B cell (primary cell): ENCODE results near the gene CCDC116. TPM values are rescaled to one million over a fixed set of nuclear protein-coding genes. Genes with fewer than 3 reads are reported as not detected.

Experiments
- ATAC-seq: fragments of 200-7000 bp; cut with Tn5 transposase; one replicate; pipeline ENCODE4 v1.10.0; 2021; ENCODE audit warnings: low read depth, mild to moderate bottlenecking, moderate number of reproducible peaks, moderate library complexity
- CTCF ChIA-PET: fragments of 350-600 bp; sonication (Branson Sonifier 250); formaldehyde crosslinking; loops from one replicate; lab custom pipeline; 2021; ENCODE audit warnings: antibody characterized with exemption, inconsistent platforms; lab: Charles Lee
- POLR2A ChIA-PET: fragments of 350-600 bp; sonication (Branson Sonifier 250); formaldehyde crosslinking; loops from one replicate; lab custom pipeline; 2021; ENCODE audit warnings: antibody characterized with exemption; lab: Charles Lee
- DNase-seq: peaks from one replicate; pipeline ENCODE4 v3.0.0; 2013
- H2AFZ ChIP-seq: 2 replicates; pipeline ENCODE4 v1.6.1; 2012; ENCODE audit warnings: mild to moderate bottlenecking, low read depth, low read length; ENCODE audit not compliant: insufficient read depth, poor library complexity, severe bottlenecking
- H3K27ac ChIP-seq, 2 donors: 1 replicate in 1 of 2; 2 replicates in 1 of 2; pipeline ENCODE4 v1.5.1; 2012 to 2013; ENCODE audit warnings: low read length in 2 of 2, mild to moderate bottlenecking in 2 of 2, moderate library complexity in 1 of 2
- H3K27me3 ChIP-seq, 4 experiments: fragments of 200-600 bp in 1 of 4; sonication (generic) in 1 of 4; replicated peaks in 1 of 4; 1 replicate in 2 of 4; 2 replicates in 2 of 4; pipeline versions ENCODE4 v1.6.1 to v1.7.0; 2013 to 2016; ENCODE audit warnings: low read length in 3 of 4, mild to moderate bottlenecking in 2 of 4, mixed read lengths in 1 of 4, moderate library complexity in 1 of 4; ENCODE audit not compliant: insufficient read depth in 4 of 4, control insufficient read depth in 3 of 4; ENCODE audit errors: control extremely low read depth in 1 of 4
- H3K36me3 ChIP-seq, 2 experiments: replicated peaks in 1 of 2; 1 replicate in 1 of 2; 2 replicates in 1 of 2; pipeline versions ENCODE4 v1.6.1 to v1.7.1; 2013; ENCODE audit warnings: low read length in 1 of 2; ENCODE audit not compliant: insufficient read depth in 2 of 2, control insufficient read depth in 1 of 2; ENCODE audit errors: control extremely low read depth in 1 of 2, extremely low read depth in 1 of 2
- H3K4me1 ChIP-seq, 2 donors: fragments of 200-600 bp in 1 of 2; sonication (generic) in 1 of 2; 1 replicate in 1 of 2; 2 replicates in 1 of 2; pipeline versions ENCODE4 v1.5.1 to v1.6.1; 2013 to 2017; ENCODE audit warnings: low read length in 2 of 2; ENCODE audit not compliant: control insufficient read depth in 2 of 2, insufficient read depth in 2 of 2
- H3K4me2 ChIP-seq: replicated peaks from 2 replicates; pipeline ENCODE3; 2012; ENCODE audit warnings: mild to moderate bottlenecking, low read depth, low read length; ENCODE audit not compliant: poor library complexity, severe bottlenecking
- H3K4me3 ChIP-seq, 5 experiments: fragments of 200-600 bp in 1 of 5; sonication (generic) in 1 of 5; 1 replicate in 3 of 5; 2 replicates in 2 of 5; pipeline versions ENCODE4 v1.5.1 to v1.7.0; 2011 to 2016; ENCODE audit warnings: low read length in 4 of 5, mild to moderate bottlenecking in 4 of 5, low read depth in 2 of 5, control low read depth in 1 of 5, moderate library complexity in 1 of 5; ENCODE audit not compliant: insufficient read depth in 1 of 5; ENCODE audit errors: control extremely low read depth in 1 of 5, extremely low read depth in 1 of 5
- H3K79me2 ChIP-seq: fragments of 200-600 bp; sonication (generic); one replicate; pipeline ENCODE4 v1.6.0; 2016; ENCODE audit warnings: low read length; ENCODE audit not compliant: control insufficient read depth, insufficient read depth
- H3K9ac ChIP-seq: fragments of 200-600 bp; sonication (generic); 2 replicates; pipeline ENCODE4 v1.6.1; 2017; ENCODE audit warnings: mild to moderate bottlenecking, low read length, moderate library complexity
- H3K9me3 ChIP-seq, 3 donors: one replicate each; pipeline versions ENCODE4 v1.6.1 to v1.7.1; 2013; ENCODE audit warnings: low read length in 2 of 3; ENCODE audit not compliant: control insufficient read depth in 2 of 3, insufficient read depth in 1 of 3; ENCODE audit errors: control extremely low read depth in 1 of 3
- H4K20me1 ChIP-seq: 2 replicates; pipeline ENCODE4 v1.6.0; 2012; ENCODE audit warnings: mild to moderate bottlenecking, low read length; ENCODE audit not compliant: insufficient read depth, control insufficient read depth, poor library complexity, severe bottlenecking
- H3K27ac Mint-ChIP-seq: one replicate; pipeline ENCODE4 v1.8.0; 2021; ENCODE audit warnings: mixed read lengths
- H3K27me3 Mint-ChIP-seq: one replicate; pipeline ENCODE4 v1.8.0; 2021; ENCODE audit warnings: mixed read lengths
- H3K4me1 Mint-ChIP-seq: one replicate; pipeline ENCODE4 v1.8.0; 2021; ENCODE audit warnings: mixed read lengths
- H3K4me3 Mint-ChIP-seq: one replicate; pipeline ENCODE4 v1.8.0; 2021; ENCODE audit warnings: mixed read lengths
- H3K9me3 Mint-ChIP-seq: one replicate; pipeline ENCODE4 v1.8.0; 2022; ENCODE audit warnings: mixed read lengths; ENCODE audit not compliant: insufficient read depth
- EZH2 ChIP-seq: IDR thresholded peaks from 2 replicates; pipeline ENCODE4 v1.6.1; 2012; ENCODE audit warnings: borderline replicate concordance, low read depth, mild to moderate bottlenecking, moderate library complexity, low read length; ENCODE audit not compliant: insufficient read depth, poor library complexity, severe bottlenecking
- WGBS: methylation state at CpG from one replicate; pipeline ENCODE4 v1.1.5; 2013; ENCODE audit warnings: missing lambda C conversion rate; ENCODE audit not compliant: insufficient coverage; 5-methylcytosine and 5-hydroxymethylcytosine counted together
- intact Hi-C: fragments of 100-400 bp; cut with micrococcal nuclease; formaldehyde crosslinking; loops from one replicate; pipeline ENCODE4 v1.10.0; 2022
- polyA plus RNA-seq: library from polyadenylated mRNA; depleted of rRNA; stranded (reverse); fragments of >200 nt; gene quantifications from 2 replicates; pipeline ENCODE4 v1.2.3, GENCODE V29; 2012
- small RNA-seq: library from RNA; depleted of rRNA; stranded (forward); fragments of <200 nt; gene quantifications from one replicate; pipeline ENCODE3, GENCODE V24; 2012; ENCODE audit warnings: low replicate concordance, low read depth; ENCODE audit not compliant: insufficient read length
- total RNA-seq, 2 donors: library from RNA; stranded (reverse); fragments of 120-200 nt in 1 of 2; gene quantifications; 1 replicate in 1 of 2; 2 replicates in 1 of 2; pipeline versions ENCODE4 v1.2.3 to v1.2.4, GENCODE V29; 2013 to 2022
- TF ChIP-seq, protein P1 (sequence below): fragments of 200-600 bp; IDR thresholded peaks from one replicate; pipeline ENCODE4 v1.8.0; 2022; ENCODE audit warnings: antibody characterized with exemption, mild to moderate bottlenecking

CCDC116 gene
- total and polyA plus RNA-seq, 2 donors (not counting 1 experiment from before 2014, with no cell fraction given): 0.52 to 0.55 TPM

DNA sequence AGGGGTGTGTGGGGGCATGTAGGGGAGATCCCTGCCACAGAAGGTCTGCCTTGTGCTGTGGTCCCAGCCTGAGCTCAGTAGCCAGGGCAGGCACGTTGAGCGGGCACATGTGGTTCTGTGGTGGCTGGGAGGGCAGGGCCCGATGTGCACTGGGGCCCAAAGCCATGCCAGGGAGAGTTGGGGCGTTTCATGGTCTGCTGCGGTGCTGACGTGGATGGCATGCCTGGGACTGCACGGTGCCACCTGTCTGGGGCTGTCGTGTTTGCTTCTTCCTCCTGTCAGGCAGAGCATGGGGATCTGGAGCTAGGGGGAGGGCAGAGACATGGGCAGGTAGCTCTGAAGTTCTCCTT is 52.6 kb downstream of the CCDC116 start:
- Histone ChIP-seq H3K9me3 (no peaks in the 10 kb centered on the region), H3K27ac (no peak overlapping the region), H3K4me1 (peaks cover 0 to 7% of the 10 kb centered on the region in 2 donors), H2AFZ (no peak overlapping the region), H3K9ac (no peak overlapping the region), H3K79me2 (peaks cover 2% of the 10 kb centered on the region), H3K27me3 (no peaks in the 10 kb centered on the region), H3K4me3 (no peak overlapping the region), H3K4me2 (no peak overlapping the region), H4K20me1 (peaks cover 5% of the 10 kb centered on the region), H3K36me3 (peaks cover 0 to 75% of the 10 kb centered on the region in 2 experiments)
- ATAC-seq (no peak), DNase-seq (no peak)
- ChIA-PET POLR2A (no interaction called here), CTCF (interaction anchor here (0.6 kb wide), 1 partner anchor 1308 kb away, joined by 3 read pairs; no protein-coding TSS in a partner anchor)
- Mint-ChIP-seq H3K4me1 (peaks cover 9% of the 10 kb centered on the region), H3K27me3 (no peaks in the 10 kb centered on the region), H3K9me3 (no peaks in the 10 kb centered on the region), H3K27ac (no peak overlapping the region), H3K4me3 (no peak overlapping the region)
- WGBS: 97% methylated on average over 7 of the region's 8 CpGs
- intact Hi-C loops: no loop called here
- TF ChIP-seq EZH2: no peak
- TF ChIP-seq, protein P1, sequence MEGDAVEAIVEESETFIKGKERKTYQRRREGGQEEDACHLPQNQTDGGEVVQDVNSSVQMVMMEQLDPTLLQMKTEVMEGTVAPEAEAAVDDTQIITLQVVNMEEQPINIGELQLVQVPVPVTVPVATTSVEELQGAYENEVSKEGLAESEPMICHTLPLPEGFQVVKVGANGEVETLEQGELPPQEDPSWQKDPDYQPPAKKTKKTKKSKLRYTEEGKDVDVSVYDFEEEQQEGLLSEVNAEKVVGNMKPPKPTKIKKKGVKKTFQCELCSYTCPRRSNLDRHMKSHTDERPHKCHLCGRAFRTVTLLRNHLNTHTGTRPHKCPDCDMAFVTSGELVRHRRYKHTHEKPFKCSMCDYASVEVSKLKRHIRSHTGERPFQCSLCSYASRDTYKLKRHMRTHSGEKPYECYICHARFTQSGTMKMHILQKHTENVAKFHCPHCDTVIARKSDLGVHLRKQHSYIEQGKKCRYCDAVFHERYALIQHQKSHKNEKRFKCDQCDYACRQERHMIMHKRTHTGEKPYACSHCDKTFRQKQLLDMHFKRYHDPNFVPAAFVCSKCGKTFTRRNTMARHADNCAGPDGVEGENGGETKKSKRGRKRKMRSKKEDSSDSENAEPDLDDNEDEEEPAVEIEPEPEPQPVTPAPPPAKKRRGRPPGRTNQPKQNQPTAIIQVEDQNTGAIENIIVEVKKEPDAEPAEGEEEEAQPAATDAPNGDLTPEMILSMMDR: no peak

GRCh38 chr22:21686193-21686608 is 53.6 kb downstream of the CCDC116 start:
- no peak overlapping the region for H3K9ac ChIP-seq
- WGBS: 99% methylated on average over 8 of the region's 8 CpGs
- no peaks in the 10 kb centered on the region for H3K9me3 Mint-ChIP-seq
- ATAC-seq (no peak), DNase-seq (no peak)
- no peak overlapping the region for H2AFZ ChIP-seq
- peaks cover 0 to 75% of the 10 kb centered on the region in 2 experiments for H3K36me3 ChIP-seq
- H3K4me1 Mint-ChIP-seq: peaks cover 13% of the 10 kb centered on the region
- no peak overlapping the region for H3K4me3 Mint-ChIP-seq
- peaks cover 5% of the 10 kb centered on the region for H4K20me1 ChIP-seq
- CTCF ChIA-PET: no interaction called here
- no peak overlapping the region for H3K4me2 ChIP-seq
- POLR2A ChIA-PET: no interaction called here
- H3K27me3 Mint-ChIP-seq: no peaks in the 10 kb centered on the region
- H3K27me3 ChIP-seq: no peaks in the 10 kb centered on the region
- intact Hi-C loops: no loop called here
- no peaks in the 10 kb centered on the region for H3K9me3 ChIP-seq
- H3K27ac Mint-ChIP-seq: no peak overlapping the region
- no peak overlapping the region for H3K27ac ChIP-seq
- no peak overlapping the region for H3K4me3 ChIP-seq
- no peaks in the 10 kb centered on the region for H3K79me2 ChIP-seq
- H3K4me1 ChIP-seq: peaks cover 0 to 7% of the 10 kb centered on the region in 2 donors
- no peak for TF ChIP-seq EZH2
- TF ChIP-seq, protein P1: no peak

Small RNA genes lying within 50 kb of the gene (small RNA-seq; reads per million reads assigned to genes)
- gene MIR301B: not detected

Other genes starting within 250 kb of the CCDC116 start
- gene RIMBP3B, start 249.0 kb upstream of the CCDC116 start, total RNA-seq: 0.49 and 1.6 TPM in 2 replicates
- not detected in 2 replicates for gene RIMBP3B, start 249.0 kb upstream of the CCDC116 start, polyA plus RNA-seq
- gene HIC2, start 215.4 kb upstream of the CCDC116 start, total RNA-seq: 8.1 and 8.4 TPM in 2 replicates
- gene HIC2, start 215.4 kb upstream of the CCDC116 start, polyA plus RNA-seq: 2.9 and 4.8 TPM in 2 replicates
- gene TMEM191C, start 165.4 kb upstream of the CCDC116 start, total RNA-seq: 4.5 and 5.0 TPM in 2 replicates
- 5.2 and 5.8 TPM in 2 replicates for gene TMEM191C, start 165.4 kb upstream of the CCDC116 start, polyA plus RNA-seq
- 0.89 and 1.3 TPM in 2 replicates for gene RIMBP3C, start 81.3 kb upstream of the CCDC116 start, total RNA-seq
- gene RIMBP3C, start 81.3 kb upstream of the CCDC116 start, polyA plus RNA-seq: 0.10 and 0.22 TPM in 2 replicates
- gene UBE2L3, start 65.0 kb upstream of the CCDC116 start, total RNA-seq: 28.6 and 30.9 TPM in 2 replicates
- gene UBE2L3, start 65.0 kb upstream of the CCDC116 start, polyA plus RNA-seq: 11.8 and 13.5 TPM in 2 replicates
- gene YDJC, start 2.7 kb upstream of the CCDC116 start, total RNA-seq: 46.6 and 48.8 TPM in 2 replicates
- gene YDJC, start 2.7 kb upstream of the CCDC116 start, polyA plus RNA-seq: 55.4 and 82.8 TPM in 2 replicates
- gene SDF2L1, start 9.5 kb downstream of the CCDC116 start, total RNA-seq: 10.6 and 15.2 TPM in 2 replicates
- gene SDF2L1, start 9.5 kb downstream of the CCDC116 start, polyA plus RNA-seq: 23.5 and 26.4 TPM in 2 replicates
- gene PPIL2, start 33.3 kb downstream of the CCDC116 start, total RNA-seq: 71.1 and 80.1 TPM in 2 replicates
- 71.2 and 81.8 TPM in 2 replicates for gene PPIL2, start 33.3 kb downstream of the CCDC116 start, polyA plus RNA-seq
- gene YPEL1, start 103.0 kb downstream of the CCDC116 start, total RNA-seq: 14.9 and 17.3 TPM in 2 replicates
- 17.0 and 24.2 TPM in 2 replicates for gene YPEL1, start 103.0 kb downstream of the CCDC116 start, polyA plus RNA-seq
- gene MAPK1, start 234.9 kb downstream of the CCDC116 start, total RNA-seq: 145 and 155 TPM in 2 replicates
- 24.0 and 27.4 TPM in 2 replicates for gene MAPK1, start 234.9 kb downstream of the CCDC116 start, polyA plus RNA-seq